Measurements from ENCODE around the gene SIMC1.
A peak's percentile ranks its signal among the peaks of the same experiment; 100 is the strongest.

Gene SIMC1

GRCh38 chr5:176381423-176381822 is 143.2 kb downstream of the SIMC1 start:
- Histone ChIP-seq H3K4me1 (ENCODE audit: insufficient read depth, poor library complexity, severe bottlenecking) (no peaks in the 10 kb centered on the region), H3K9me3 (ENCODE audit: severe bottlenecking) (no peaks in the 10 kb centered on the region), H3K27ac (ENCODE audit: poor library complexity, severe bottlenecking) (no peak overlapping the region), H3K27me3 (ENCODE audit: insufficient read depth, poor library complexity, severe bottlenecking) (no peaks in the 10 kb centered on the region), H3K4me3 (ENCODE audit: severe bottlenecking) (no peak overlapping the region), H3K36me3 (ENCODE audit: low read depth) (peaks cover 51% of the 10 kb centered on the region)
- DNase-seq (ENCODE audit: low spot score) (no peak), ATAC-seq (ENCODE audit: low read depth) (no peak)
- TF ChIP-seq CTCF (IDR thresholded peaks at IDR 0.05; ENCODE audit: poor library complexity, severe bottlenecking) = no peak

GRCh38 chr5:176381979-176382378 is 143.8 kb downstream of the SIMC1 start:
- ATAC-seq (ENCODE audit: low read depth) = no peak
- Histone ChIP-seq H3K4me3 (ENCODE audit: severe bottlenecking) (no peak overlapping the region), H3K4me1 (ENCODE audit: insufficient read depth, poor library complexity, severe bottlenecking) (no peaks in the 10 kb centered on the region), H3K27ac (ENCODE audit: poor library complexity, severe bottlenecking) (no peak overlapping the region), H3K27me3 (ENCODE audit: insufficient read depth, poor library complexity, severe bottlenecking) (no peaks in the 10 kb centered on the region), H3K9me3 (ENCODE audit: severe bottlenecking) (no peaks in the 10 kb centered on the region), H3K36me3 (ENCODE audit: low read depth) (peaks cover 57% of the 10 kb centered on the region)
- no peak for TF ChIP-seq CTCF (IDR thresholded peaks at IDR 0.05; ENCODE audit: poor library complexity, severe bottlenecking)
- DNase-seq (ENCODE audit: low spot score) = no peak

DNA sequence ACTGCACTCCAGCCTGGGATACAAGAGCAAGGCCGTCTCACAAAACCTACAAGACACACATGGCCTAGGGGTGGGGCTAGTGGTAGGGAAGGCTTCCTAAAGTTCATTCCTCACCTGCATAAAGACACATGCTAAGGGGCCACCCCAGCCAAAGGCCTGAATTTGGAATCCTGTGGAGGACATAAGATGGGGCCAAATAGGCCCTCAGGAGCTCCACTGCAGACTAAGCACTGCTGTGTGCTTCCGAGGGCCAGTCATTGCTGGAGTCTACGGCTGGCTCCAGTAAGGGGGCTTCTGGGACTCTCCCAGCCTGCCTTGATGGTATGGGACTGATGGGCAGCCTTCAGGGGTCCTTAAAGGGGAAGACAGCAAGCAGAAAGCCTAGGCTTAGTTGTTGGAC is 144.5 kb downstream of the SIMC1 start:
- DNase-seq (ENCODE audit: low spot score) (no peak), ATAC-seq (ENCODE audit: low read depth) (peak; percentile 4; the same call in 2 of the 3 replicates)
- Histone ChIP-seq H3K27me3 (ENCODE audit: insufficient read depth, poor library complexity, severe bottlenecking) (no peaks in the 10 kb centered on the region), H3K36me3 (ENCODE audit: low read depth) (peaks cover 64% of the 10 kb centered on the region), H3K4me1 (ENCODE audit: insufficient read depth, poor library complexity, severe bottlenecking) (peaks cover 6% of the 10 kb centered on the region), H3K9me3 (ENCODE audit: severe bottlenecking) (no peaks in the 10 kb centered on the region), H3K27ac (ENCODE audit: poor library complexity, severe bottlenecking) (no peak overlapping the region), H3K4me3 (ENCODE audit: severe bottlenecking) (no peak overlapping the region)
- no peak for TF ChIP-seq CTCF (IDR thresholded peaks at IDR 0.05; ENCODE audit: poor library complexity, severe bottlenecking)

DNA sequence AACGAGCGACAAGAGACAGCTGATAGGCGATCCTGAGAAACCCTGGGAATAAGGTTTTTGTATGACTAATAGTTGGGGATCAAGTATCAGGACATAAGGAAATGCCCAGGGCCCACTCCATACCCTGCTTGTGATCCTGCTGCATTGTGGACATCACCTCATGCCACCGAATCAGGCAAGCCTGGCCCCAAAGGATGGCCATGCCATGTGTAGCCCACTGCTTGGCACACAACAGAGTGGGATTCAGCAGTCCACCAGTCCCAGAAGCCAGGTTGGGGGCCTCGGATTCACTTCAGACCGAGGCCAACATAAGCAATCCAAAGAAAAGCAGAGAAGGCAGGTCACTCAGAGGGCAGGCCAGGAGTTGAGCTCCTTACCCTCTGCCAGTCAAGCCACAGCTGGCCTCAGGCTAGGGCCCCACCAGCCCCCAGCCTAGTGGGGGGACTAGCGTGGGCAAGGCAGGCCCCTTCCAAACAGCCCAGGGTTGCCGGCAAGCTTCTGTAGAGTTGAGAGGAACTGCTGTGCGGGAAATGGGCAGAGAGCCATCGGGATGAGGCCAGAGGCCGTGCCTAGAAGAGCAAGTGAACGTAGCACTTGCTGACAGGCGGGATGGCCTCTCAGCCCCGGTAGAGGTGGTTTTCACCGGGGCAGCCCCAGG is 145.2 kb downstream of the SIMC1 start:
- Histone ChIP-seq H3K4me3 (ENCODE audit: severe bottlenecking) (no peak overlapping the region), H3K27ac (ENCODE audit: poor library complexity, severe bottlenecking) (no peak overlapping the region), H3K9me3 (ENCODE audit: severe bottlenecking) (no peaks in the 10 kb centered on the region), H3K27me3 (ENCODE audit: insufficient read depth, poor library complexity, severe bottlenecking) (no peaks in the 10 kb centered on the region), H3K4me1 (ENCODE audit: insufficient read depth, poor library complexity, severe bottlenecking) (peaks cover 6% of the 10 kb centered on the region), H3K36me3 (ENCODE audit: low read depth) (peaks cover 65% of the 10 kb centered on the region)
- no peak for TF ChIP-seq CTCF (IDR thresholded peaks at IDR 0.05; ENCODE audit: poor library complexity, severe bottlenecking)
- ATAC-seq (ENCODE audit: low read depth) = peak; percentile 2; the same call in 1 of the 3 replicates
- no peak for DNase-seq (ENCODE audit: low spot score)

- TF ChIP-seq CTCF (IDR thresholded peaks at IDR 0.05; ENCODE audit: poor library complexity, severe bottlenecking) = no peak
- no peak overlapping the region for H3K4me3 ChIP-seq (ENCODE audit: severe bottlenecking)
- DNase-seq (ENCODE audit: low spot score) (no peak), ATAC-seq (ENCODE audit: low read depth) (no peak)
- peaks cover 6% of the 10 kb centered on the region for H3K4me1 ChIP-seq (ENCODE audit: insufficient read depth, poor library complexity, severe bottlenecking)
- H3K27me3 ChIP-seq (ENCODE audit: insufficient read depth, poor library complexity, severe bottlenecking) = no peaks in the 10 kb centered on the region
- no peaks in the 10 kb centered on the region for H3K9me3 ChIP-seq (ENCODE audit: severe bottlenecking)
- H3K27ac ChIP-seq (ENCODE audit: poor library complexity, severe bottlenecking) = no peak overlapping the region
- peaks cover 65% of the 10 kb centered on the region for H3K36me3 ChIP-seq (ENCODE audit: low read depth)
Measured at GRCh38 chr5:176383961-176384360, 145.7 kb downstream of the SIMC1 start.

All from RWPE2 (cell line).